T-helper 2 cell treated with Interferon-gamma antibody and Interleukin-4, amounts not matched to agents 5 μg/mL and 100 μg/mL, for 36 hours (primary cell): ENCODE results near the gene VAV2.

Experiments used
- DNase-seq: peaks from one replicate; pipeline ENCODE4 v3.0.0; 2021; ENCODE audit warnings: low spot score
- H3K27ac Mint-ChIP-seq: one replicate; pipeline ENCODE4 v1.8.0; 2021; ENCODE audit warnings: mild to moderate bottlenecking, mixed read lengths
- H3K27me3 Mint-ChIP-seq: one replicate; pipeline ENCODE4 v1.8.0; 2021; ENCODE audit warnings: low read depth, mixed read lengths
- H3K36me3 Mint-ChIP-seq: one replicate; pipeline ENCODE4 v1.8.0; 2021; ENCODE audit warnings: low read depth, mixed read lengths
- H3K4me1 Mint-ChIP-seq: one replicate; pipeline ENCODE4 v1.8.0; 2021; ENCODE audit warnings: low read depth, mixed read lengths
- H3K4me3 Mint-ChIP-seq: one replicate; pipeline ENCODE4 v1.8.0; 2022; ENCODE audit warnings: mild to moderate bottlenecking, moderate library complexity, mixed read lengths
- H3K9me3 Mint-ChIP-seq: one replicate; pipeline ENCODE4 v1.8.0; 2021; ENCODE audit warnings: mixed read lengths

Gene VAV2

GRCh38 chr9:133779516-133780403 is 212.4 kb downstream of the VAV2 start:
- no peak overlapping the region for H3K27ac Mint-ChIP-seq
- H3K36me3 Mint-ChIP-seq, result no peaks in the 10 kb centered on the region
- H3K4me1 Mint-ChIP-seq, result no peaks in the 10 kb centered on the region
- no peaks in the 10 kb centered on the region for H3K9me3 Mint-ChIP-seq
- DNase-seq, result no peak
- no peak overlapping the region for H3K4me3 Mint-ChIP-seq
- no peaks in the 10 kb centered on the region for H3K27me3 Mint-ChIP-seq

- DNase-seq, result no peak
- Mint-ChIP-seq H3K9me3 (no peaks in the 10 kb centered on the region), H3K4me1 (no peaks in the 10 kb centered on the region), H3K27ac (no peak overlapping the region), H3K4me3 (no peak overlapping the region), H3K36me3 (no peaks in the 10 kb centered on the region), H3K27me3 (no peaks in the 10 kb centered on the region)
Measured at GRCh38 chr9:133779081-133779480, 213.0 kb downstream of the VAV2 start.

GRCh38 chr9:133778336-133779013 is 213.6 kb downstream of the VAV2 start:
- Mint-ChIP-seq H3K4me3 (no peak overlapping the region), H3K9me3 (no peaks in the 10 kb centered on the region), H3K4me1 (no peaks in the 10 kb centered on the region), H3K27me3 (no peaks in the 10 kb centered on the region), H3K36me3 (no peaks in the 10 kb centered on the region), H3K27ac (no peak overlapping the region)
- DNase-seq, result no peak

- Mint-ChIP-seq H3K36me3 (no peaks in the 10 kb centered on the region), H3K4me3 (no peak overlapping the region), H3K27me3 (no peaks in the 10 kb centered on the region), H3K27ac (no peak overlapping the region), H3K4me1 (no peaks in the 10 kb centered on the region), H3K9me3 (no peaks in the 10 kb centered on the region)
- no peak for DNase-seq
Measured at GRCh38 chr9:133777871-133778270, 214.3 kb downstream of the VAV2 start.

GRCh38 chr9:133777068-133777791 is 214.9 kb downstream of the VAV2 start:
- DNase-seq, result no peak
- Mint-ChIP-seq H3K4me1 (no peaks in the 10 kb centered on the region), H3K27ac (no peak overlapping the region), H3K9me3 (no peaks in the 10 kb centered on the region), H3K27me3 (no peaks in the 10 kb centered on the region), H3K4me3 (no peak overlapping the region), H3K36me3 (no peaks in the 10 kb centered on the region)

DNA sequence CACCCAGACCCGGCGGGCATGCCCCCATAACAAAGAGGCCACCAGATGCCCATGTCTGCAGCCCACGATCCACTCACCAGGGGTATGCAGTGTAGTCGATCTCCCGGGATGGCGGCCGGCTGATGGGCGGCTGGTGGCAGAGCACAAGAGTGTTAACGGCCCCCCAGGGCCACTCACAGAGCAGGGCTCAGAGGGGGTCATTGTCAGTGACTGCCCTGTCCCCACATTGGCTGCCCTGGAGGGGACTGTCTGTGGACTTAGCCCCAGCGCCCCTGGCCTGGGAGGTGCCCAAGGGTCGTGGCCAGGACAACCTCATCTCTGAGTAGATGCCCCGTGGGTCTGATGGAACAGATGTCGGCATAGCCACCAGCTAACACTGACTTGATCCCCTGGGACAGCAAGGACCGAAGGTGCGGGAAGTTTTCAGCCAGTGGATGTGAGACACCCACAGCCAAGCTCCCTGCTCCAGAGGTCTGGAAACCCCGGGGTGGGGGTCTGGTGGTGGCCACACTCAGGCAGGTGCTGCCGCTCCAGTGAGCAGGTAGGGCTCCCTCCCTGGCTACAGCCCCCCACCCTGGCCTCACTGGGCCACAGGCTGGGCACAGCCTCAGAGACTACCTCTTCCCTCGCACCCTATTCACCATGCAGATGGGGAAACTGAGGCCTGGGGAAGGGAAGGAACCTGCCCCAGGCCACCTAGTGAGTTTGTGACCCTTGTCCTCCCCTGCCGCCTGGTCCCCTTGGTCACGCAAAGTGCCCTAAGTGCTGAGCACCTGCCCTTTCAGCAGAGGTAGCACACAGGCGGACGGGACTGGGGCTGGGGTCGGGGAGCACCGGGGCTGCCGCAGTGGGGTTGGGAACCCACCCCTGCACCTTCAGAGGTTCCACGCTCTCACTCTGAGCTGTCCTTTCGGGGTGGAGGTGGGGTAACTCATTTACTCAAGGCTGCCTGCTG is 215.9 kb downstream of the VAV2 start:
- H3K36me3 Mint-ChIP-seq, result no peaks in the 10 kb centered on the region
- no peaks in the 10 kb centered on the region for H3K27me3 Mint-ChIP-seq

GRCh38 chr9:133775291-133775690 is 216.8 kb downstream of the VAV2 start:
- Mint-ChIP-seq H3K36me3 (no peaks in the 10 kb centered on the region), H3K27me3 (no peaks in the 10 kb centered on the region), H3K4me3 (no peak overlapping the region), H3K4me1 (no peaks in the 10 kb centered on the region), H3K9me3 (no peaks in the 10 kb centered on the region), H3K27ac (no peak overlapping the region)
- no peak for DNase-seq

More for the DNA sequence above, 215.9 kb downstream of the VAV2 start:
- Mint-ChIP-seq H3K4me1 (no peaks in the 10 kb centered on the region), H3K27ac (no peak overlapping the region), H3K4me3 (no peak overlapping the region), H3K9me3 (no peaks in the 10 kb centered on the region)
- DNase-seq, result no peak

DNA sequence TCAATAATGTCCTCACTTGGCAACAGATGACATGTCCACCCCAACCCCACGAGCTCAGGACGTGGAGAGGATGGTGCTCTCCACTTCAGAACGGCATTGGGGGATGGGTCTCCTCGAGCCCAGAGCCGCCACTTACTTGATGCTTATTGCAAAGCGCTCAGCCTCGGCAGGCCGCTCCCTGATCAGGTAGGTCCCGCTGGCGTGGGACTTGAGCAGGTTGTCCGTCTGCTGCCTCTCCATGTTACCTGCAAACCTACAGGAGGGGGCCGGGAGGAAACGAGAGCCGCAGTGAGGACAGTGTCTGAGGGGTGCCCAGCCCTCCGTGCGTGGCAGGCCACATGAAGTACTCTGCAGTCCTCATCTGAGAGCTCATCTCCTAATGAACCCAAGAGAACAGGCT is 217.3 kb downstream of the VAV2 start:
- Mint-ChIP-seq H3K27me3 (no peaks in the 10 kb centered on the region), H3K27ac (no peak overlapping the region), H3K36me3 (no peaks in the 10 kb centered on the region), H3K4me1 (no peaks in the 10 kb centered on the region), H3K4me3 (no peak overlapping the region), H3K9me3 (no peaks in the 10 kb centered on the region)
- no peak for DNase-seq

DNA sequence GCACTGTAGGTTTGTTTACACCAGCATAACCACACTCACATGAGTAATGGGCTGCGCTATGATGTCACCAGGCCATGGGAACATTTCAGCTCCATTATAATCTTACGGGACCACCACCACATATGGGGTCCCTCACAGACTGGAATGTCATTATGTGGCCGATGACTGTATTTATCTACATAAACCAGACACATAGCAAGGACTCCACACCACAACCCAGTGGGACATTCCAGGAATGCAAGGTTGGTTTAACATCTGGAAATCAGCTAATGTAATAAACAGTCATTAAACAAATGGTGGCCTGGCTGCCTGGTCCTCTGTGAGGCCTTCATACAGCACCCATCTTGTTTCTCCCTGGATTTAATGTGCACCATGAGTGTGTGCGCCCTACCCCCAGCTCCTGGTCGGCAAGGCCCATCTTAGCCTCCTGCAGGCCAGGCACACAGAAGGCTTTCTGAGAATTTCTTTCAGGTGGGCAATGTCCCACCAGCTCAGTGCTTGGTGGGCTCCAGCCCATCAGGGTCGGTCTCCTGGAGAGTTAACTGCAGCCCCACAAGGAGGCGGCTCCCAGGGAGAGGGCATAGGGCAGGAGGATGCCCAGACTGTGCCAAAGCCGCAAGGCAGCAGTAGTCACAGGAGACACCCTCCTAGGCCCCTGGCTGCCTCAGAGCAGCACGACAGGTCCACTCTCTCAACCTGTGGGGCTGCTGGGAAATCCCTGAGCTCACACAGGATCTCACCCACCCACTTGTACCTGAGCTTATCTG is 218.1 kb downstream of the VAV2 start:
- Mint-ChIP-seq H3K4me3 (no peak overlapping the region), H3K36me3 (no peaks in the 10 kb centered on the region)

DNA sequence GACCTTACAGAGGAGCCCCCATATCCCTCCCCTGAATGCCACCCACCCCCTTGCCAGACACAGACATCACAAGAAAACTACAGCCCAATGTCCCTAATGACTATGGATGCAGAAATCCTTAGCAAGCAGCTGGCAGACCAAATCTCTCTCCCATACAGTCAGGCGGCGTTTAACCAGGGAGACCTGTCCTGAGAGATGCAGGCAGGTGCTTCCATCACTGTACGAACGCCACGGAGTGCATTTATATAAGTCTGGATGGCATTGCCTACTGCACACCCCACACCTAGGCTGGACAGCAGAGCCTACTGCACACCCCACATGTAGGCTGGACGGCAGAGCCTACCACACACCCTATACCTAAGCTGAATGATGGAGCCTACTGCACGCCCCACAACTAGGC is 219.5 kb downstream of the VAV2 start:
- no peak for DNase-seq
- H3K9me3 Mint-ChIP-seq, result no peaks in the 10 kb centered on the region
- H3K27ac Mint-ChIP-seq, result no peak overlapping the region
- no peak overlapping the region for H3K4me3 Mint-ChIP-seq
- no peaks in the 10 kb centered on the region for H3K4me1 Mint-ChIP-seq
- no peaks in the 10 kb centered on the region for H3K27me3 Mint-ChIP-seq
- no peaks in the 10 kb centered on the region for H3K36me3 Mint-ChIP-seq

More for the DNA sequence above, 218.1 kb downstream of the VAV2 start:
- no peak for DNase-seq
- H3K27ac Mint-ChIP-seq, result no peak overlapping the region
- no peaks in the 10 kb centered on the region for H3K9me3 Mint-ChIP-seq
- H3K4me1 Mint-ChIP-seq, result no peaks in the 10 kb centered on the region
- no peaks in the 10 kb centered on the region for H3K27me3 Mint-ChIP-seq

- DNase-seq, result no peak
- H3K27ac Mint-ChIP-seq, result no peak overlapping the region
- H3K36me3 Mint-ChIP-seq, result no peaks in the 10 kb centered on the region
- H3K9me3 Mint-ChIP-seq, result peaks cover 8% of the 10 kb centered on the region
- H3K4me1 Mint-ChIP-seq, result no peaks in the 10 kb centered on the region
- H3K27me3 Mint-ChIP-seq, result no peaks in the 10 kb centered on the region
- no peak overlapping the region for H3K4me3 Mint-ChIP-seq
Measured at GRCh38 chr9:133771486-133772482, 220.3 kb downstream of the VAV2 start.
